ENCODE results near the gene PSD2.

DNA sequence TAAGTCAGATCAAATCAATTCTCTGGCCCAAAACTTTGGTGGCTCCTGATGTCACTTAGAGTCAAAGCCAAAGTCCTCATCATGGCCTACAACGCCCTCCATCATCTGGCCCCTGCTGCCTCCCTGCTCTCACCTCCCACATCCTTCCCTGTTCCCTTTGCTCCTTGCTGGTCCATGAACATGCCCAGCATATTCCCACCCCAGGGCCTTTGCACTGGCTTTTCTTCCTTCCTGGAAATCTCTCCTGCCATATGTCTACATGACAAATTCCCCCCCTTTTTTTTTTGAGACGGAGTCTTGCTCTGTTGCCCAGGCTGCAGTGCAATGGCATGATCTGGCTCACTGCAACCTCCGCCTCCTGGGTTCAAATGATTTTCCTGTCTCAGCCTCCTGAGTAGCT, 11.1 kb upstream of the PSD2 start:
- TF ChIP-seq POLR2AphosphoS5 (IDR thresholded peaks at IDR 0.05; ENCODE audit: low read depth, low read length) (no peak), CTCF (IDR thresholded peaks at IDR 0.05) (no peak), TCF7L2 (IDR thresholded peaks at IDR 0.05; ENCODE audit: low read depth, low read length) (no peak), SIN3A (IDR thresholded peaks at IDR 0.05; ENCODE audit: borderline replicate concordance, insufficient read depth, low read depth, low read length) (no peak)
- TF ChIP-seq, protein P1, sequence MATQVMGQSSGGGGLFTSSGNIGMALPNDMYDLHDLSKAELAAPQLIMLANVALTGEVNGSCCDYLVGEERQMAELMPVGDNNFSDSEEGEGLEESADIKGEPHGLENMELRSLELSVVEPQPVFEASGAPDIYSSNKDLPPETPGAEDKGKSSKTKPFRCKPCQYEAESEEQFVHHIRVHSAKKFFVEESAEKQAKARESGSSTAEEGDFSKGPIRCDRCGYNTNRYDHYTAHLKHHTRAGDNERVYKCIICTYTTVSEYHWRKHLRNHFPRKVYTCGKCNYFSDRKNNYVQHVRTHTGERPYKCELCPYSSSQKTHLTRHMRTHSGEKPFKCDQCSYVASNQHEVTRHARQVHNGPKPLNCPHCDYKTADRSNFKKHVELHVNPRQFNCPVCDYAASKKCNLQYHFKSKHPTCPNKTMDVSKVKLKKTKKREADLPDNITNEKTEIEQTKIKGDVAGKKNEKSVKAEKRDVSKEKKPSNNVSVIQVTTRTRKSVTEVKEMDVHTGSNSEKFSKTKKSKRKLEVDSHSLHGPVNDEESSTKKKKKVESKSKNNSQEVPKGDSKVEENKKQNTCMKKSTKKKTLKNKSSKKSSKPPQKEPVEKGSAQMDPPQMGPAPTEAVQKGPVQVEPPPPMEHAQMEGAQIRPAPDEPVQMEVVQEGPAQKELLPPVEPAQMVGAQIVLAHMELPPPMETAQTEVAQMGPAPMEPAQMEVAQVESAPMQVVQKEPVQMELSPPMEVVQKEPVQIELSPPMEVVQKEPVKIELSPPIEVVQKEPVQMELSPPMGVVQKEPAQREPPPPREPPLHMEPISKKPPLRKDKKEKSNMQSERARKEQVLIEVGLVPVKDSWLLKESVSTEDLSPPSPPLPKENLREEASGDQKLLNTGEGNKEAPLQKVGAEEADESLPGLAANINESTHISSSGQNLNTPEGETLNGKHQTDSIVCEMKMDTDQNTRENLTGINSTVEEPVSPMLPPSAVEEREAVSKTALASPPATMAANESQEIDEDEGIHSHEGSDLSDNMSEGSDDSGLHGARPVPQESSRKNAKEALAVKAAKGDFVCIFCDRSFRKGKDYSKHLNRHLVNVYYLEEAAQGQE (IDR thresholded peaks at IDR 0.05; ENCODE audit: insufficient read depth in 1 of 2, low read depth in 2 of 2, low read length in 1 of 2), result no peak
